Endodermal cell (in vitro differentiated cells): ENCODE measurements around the gene DGLUCY. TPM values are rescaled to one million over a fixed set of nuclear protein-coding genes. Genes with fewer than 3 reads are reported as not detected.
A peak's percentile ranks its signal among the peaks of the same experiment; 100 is the strongest.

ENCODE experiments used
- DNase-seq: peaks from one replicate; pipeline ENCODE4 v3.0.0-alpha.2; 2017
- H3K27ac ChIP-seq: 2 replicates; pipeline ENCODE4 v1.5.1; 2013; ENCODE audit warnings: mild to moderate bottlenecking, low read depth, low read length, moderate library complexity
- H3K27me3 ChIP-seq: 2 replicates; pipeline ENCODE4 v1.6.1; 2013; ENCODE audit warnings: mild to moderate bottlenecking, low read length, moderate library complexity; ENCODE audit not compliant: insufficient read depth, control insufficient read depth, poor library complexity, severe bottlenecking
- H3K36me3 ChIP-seq: 2 replicates; pipeline ENCODE4 v1.7.0; 2013; ENCODE audit warnings: mild to moderate bottlenecking, low read length, moderate library complexity; ENCODE audit not compliant: control insufficient read depth, insufficient read depth
- H3K4me1 ChIP-seq: one replicate; pipeline ENCODE4 v1.7.0; 2013; ENCODE audit warnings: low read length; ENCODE audit not compliant: control insufficient read depth, insufficient read depth
- H3K4me3 ChIP-seq: 2 replicates; pipeline ENCODE4 v1.5.1; 2013; ENCODE audit warnings: mild to moderate bottlenecking, low read length, moderate library complexity
- H3K9ac ChIP-seq: 2 replicates; pipeline ENCODE4 v1.6.1; 2013; ENCODE audit warnings: mild to moderate bottlenecking, low read length, moderate library complexity; ENCODE audit not compliant: poor library complexity, severe bottlenecking; ENCODE audit errors: extremely low read depth
- H3K9me3 ChIP-seq: 2 replicates; pipeline ENCODE4 v1.6.1; 2013; ENCODE audit warnings: mild to moderate bottlenecking, low read length, moderate library complexity; ENCODE audit not compliant: control insufficient read depth
- H3K27ac Mint-ChIP-seq: 2 replicates; pipeline ENCODE4 v1.8.0; 2020; ENCODE audit warnings: mixed read lengths
- H3K27me3 Mint-ChIP-seq: 2 replicates; pipeline ENCODE4 v1.8.0; 2021; ENCODE audit warnings: mild to moderate bottlenecking, mixed read lengths; ENCODE audit not compliant: insufficient read depth
- H3K36me3 Mint-ChIP-seq: 2 replicates; pipeline ENCODE4 v1.8.0; 2020; ENCODE audit warnings: low read depth, mixed read lengths
- H3K4me1 Mint-ChIP-seq: 2 replicates; pipeline ENCODE4 v1.8.0; 2020; ENCODE audit warnings: mixed read lengths
- H3K4me3 Mint-ChIP-seq: 2 replicates; pipeline ENCODE4 v1.8.0; 2020; ENCODE audit warnings: mild to moderate bottlenecking, moderate library complexity, mixed read lengths
- H3K9me3 Mint-ChIP-seq: 2 replicates; pipeline ENCODE4 v1.8.0; 2020; ENCODE audit warnings: mild to moderate bottlenecking, mixed read lengths
- WGBS, 2 experiments: methylation state at CpG; one replicate each; pipeline versions ENCODE4 v1.1.5 to v1.1.7; 2013; ENCODE audit warnings: missing lambda C conversion rate in 2 of 2, mixed read lengths in 1 of 2; ENCODE audit not compliant: insufficient coverage in 1 of 2, insufficient read length in 1 of 2; 5-methylcytosine and 5-hydroxymethylcytosine counted together
- total RNA-seq, 2 donors: library from RNA; stranded (reverse); fragmentation: NEBNext Ultra II Directional in 1 of 2; extraction: Animal tissue kit (Norgen Biotek cat#: 25700) in 1 of 2; gene quantifications; 2 replicates in 1 of 2; 3 replicates in 1 of 2; pipeline ENCODE4 v1.2.1, GENCODE V29; 2021
- TF ChIP-seq, protein P1 (sequence below): fragments of 200-600 bp; sonication (generic); conservative IDR thresholded peaks from 2 replicates; pipeline ENCODE4 v1.5.0; 2021; ENCODE audit warnings: antibody characterized with exemption, mild to moderate bottlenecking

Gene DGLUCY
- total RNA-seq, 2 donors from 2014 or later: 26.7 to 33.9 TPM

DNA sequence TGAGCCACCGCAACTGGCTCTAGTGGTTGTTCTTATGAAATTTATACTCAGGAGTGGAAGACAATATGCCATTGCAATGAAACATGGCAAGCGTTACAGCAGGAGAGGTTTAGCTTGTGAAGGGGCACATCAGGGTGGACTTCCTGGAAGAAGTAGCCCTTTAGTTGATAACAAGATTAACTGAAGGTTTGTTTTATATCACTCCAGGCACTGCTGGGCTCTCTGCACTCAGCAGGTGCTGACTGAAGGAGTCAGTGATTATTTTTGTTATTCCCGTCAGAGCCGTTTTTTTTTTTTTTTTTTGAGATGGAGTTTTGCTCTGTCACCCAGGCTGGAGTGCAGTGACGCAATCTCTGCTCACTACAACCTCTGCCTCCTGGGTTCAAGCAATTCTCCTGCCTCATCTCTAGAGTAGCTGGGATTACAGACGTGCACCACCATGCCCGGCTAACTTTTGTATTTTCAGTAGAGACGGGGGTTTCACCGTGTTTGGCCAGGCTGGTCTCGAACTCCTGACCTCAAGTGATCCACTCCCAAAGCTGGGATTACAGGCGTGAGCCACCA lies 148.2 kb downstream of the DGLUCY start:
- Histone ChIP-seq H3K36me3 (no peaks in the 10 kb centered on the region), H3K4me3 (no peak overlapping the region), H3K4me1 (peaks cover under 1% of the 10 kb centered on the region), H3K9ac (no peak overlapping the region), H3K27ac (no peak overlapping the region), H3K27me3 (peaks cover 27% of the 10 kb centered on the region), H3K9me3 (no peaks in the 10 kb centered on the region)
- Mint-ChIP-seq H3K27ac (no peak overlapping the region), H3K27me3 (peaks cover 32% of the 10 kb centered on the region), H3K4me1 (peaks cover 16% of the 10 kb centered on the region), H3K4me3 (no peak overlapping the region), H3K9me3 (no peaks in the 10 kb centered on the region), H3K36me3 (no peaks in the 10 kb centered on the region)
- no peak for DNase-seq
- TF ChIP-seq, protein P1, sequence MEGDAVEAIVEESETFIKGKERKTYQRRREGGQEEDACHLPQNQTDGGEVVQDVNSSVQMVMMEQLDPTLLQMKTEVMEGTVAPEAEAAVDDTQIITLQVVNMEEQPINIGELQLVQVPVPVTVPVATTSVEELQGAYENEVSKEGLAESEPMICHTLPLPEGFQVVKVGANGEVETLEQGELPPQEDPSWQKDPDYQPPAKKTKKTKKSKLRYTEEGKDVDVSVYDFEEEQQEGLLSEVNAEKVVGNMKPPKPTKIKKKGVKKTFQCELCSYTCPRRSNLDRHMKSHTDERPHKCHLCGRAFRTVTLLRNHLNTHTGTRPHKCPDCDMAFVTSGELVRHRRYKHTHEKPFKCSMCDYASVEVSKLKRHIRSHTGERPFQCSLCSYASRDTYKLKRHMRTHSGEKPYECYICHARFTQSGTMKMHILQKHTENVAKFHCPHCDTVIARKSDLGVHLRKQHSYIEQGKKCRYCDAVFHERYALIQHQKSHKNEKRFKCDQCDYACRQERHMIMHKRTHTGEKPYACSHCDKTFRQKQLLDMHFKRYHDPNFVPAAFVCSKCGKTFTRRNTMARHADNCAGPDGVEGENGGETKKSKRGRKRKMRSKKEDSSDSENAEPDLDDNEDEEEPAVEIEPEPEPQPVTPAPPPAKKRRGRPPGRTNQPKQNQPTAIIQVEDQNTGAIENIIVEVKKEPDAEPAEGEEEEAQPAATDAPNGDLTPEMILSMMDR: no peak
- WGBS, 2 experiments: 89 to 93% methylated on average over 9 to 11 of the region's 11 CpGs

DNA sequence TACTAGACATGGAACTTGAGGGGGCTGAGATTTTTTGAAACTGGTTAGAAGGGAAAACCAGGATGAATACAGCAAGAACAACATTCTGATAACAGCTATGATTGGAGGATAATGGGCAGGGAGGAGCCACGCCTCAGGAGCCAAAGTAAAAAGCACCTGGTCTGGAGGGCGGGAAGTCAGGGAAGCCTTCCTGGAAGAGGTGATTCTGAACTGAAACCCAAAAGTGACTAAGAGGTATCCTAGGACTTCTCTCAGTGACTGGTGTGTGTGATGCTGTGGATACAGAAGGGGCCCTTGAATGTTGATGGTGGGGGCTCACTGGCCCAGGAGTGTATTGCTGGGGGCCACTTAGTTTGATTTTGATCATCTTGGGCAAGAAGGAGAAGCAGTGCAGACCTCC lies 149.5 kb downstream of the DGLUCY start:
- no peak for DNase-seq
- Mint-ChIP-seq H3K27me3 (peaks cover 32% of the 10 kb centered on the region), H3K36me3 (no peaks in the 10 kb centered on the region), H3K9me3 (no peaks in the 10 kb centered on the region), H3K4me1 (peaks cover 7% of the 10 kb centered on the region), H3K4me3 (no peak overlapping the region), H3K27ac (no peak overlapping the region)
- Histone ChIP-seq H3K27ac (no peak overlapping the region), H3K9ac (no peak overlapping the region), H3K4me1 (no peaks in the 10 kb centered on the region), H3K4me3 (no peak overlapping the region), H3K9me3 (no peaks in the 10 kb centered on the region), H3K36me3 (no peaks in the 10 kb centered on the region), H3K27me3 (peaks cover 27% of the 10 kb centered on the region)
- TF ChIP-seq, protein P1: no peak
- WGBS, 2 experiments: 91 to 100% methylated on average over 2 of the region's 2 CpGs

GRCh38 chr14:91264151-91265150 lies 150.6 kb downstream of the DGLUCY start:
- Mint-ChIP-seq H3K9me3 (no peaks in the 10 kb centered on the region), H3K27me3 (peaks cover 32% of the 10 kb centered on the region), H3K4me3 (peak overlapping the region; percentile 62), H3K36me3 (peaks cover under 1% of the 10 kb centered on the region), H3K4me1 (peaks cover 7% of the 10 kb centered on the region), H3K27ac (peak overlapping the region; percentile 48)
- H3K27me3 ChIP-seq: peaks cover 27% of the 10 kb centered on the region
- DNase-seq: peak; percentile 77
- H3K27ac ChIP-seq: no peak overlapping the region
- peak overlapping the region; percentile 73 for H3K4me3 ChIP-seq
- H3K9ac ChIP-seq: no peak overlapping the region
- TF ChIP-seq, protein P1: no peak
- H3K9me3 ChIP-seq: no peaks in the 10 kb centered on the region
- H3K4me1 ChIP-seq: no peaks in the 10 kb centered on the region
- no peaks in the 10 kb centered on the region for H3K36me3 ChIP-seq
- WGBS, 2 experiments: 22 to 33% methylated on average over 19 to 69 of the region's 69 CpGs
